GM12873 (cell line): Measurements from ENCODE around the gene TTN.

Experiments used
- CTCF ChIP-seq: IDR thresholded peaks from 2 replicates; pipeline ENCODE4 v1.5.1; 2012; ENCODE audit warnings: low read depth, mild to moderate bottlenecking, moderate library complexity, low read length, control low read depth; ENCODE audit not compliant: insufficient read depth; ENCODE audit errors: missing control alignments

The TTN gene

GRCh38 chr2:178508646-178509045 is 298.6 kb downstream of the TTN start:
- TF ChIP-seq CTCF = no peak

GRCh38 chr2:178506949-178507348 is 300.3 kb downstream of the TTN start:
- TF ChIP-seq CTCF = no peak

GRCh38 chr2:178506524-178506923 is 300.7 kb downstream of the TTN start:
- no peak for TF ChIP-seq CTCF

GRCh38 chr2:178506101-178506500 is 301.1 kb downstream of the TTN start:
- no peak for TF ChIP-seq CTCF

- no peak for TF ChIP-seq CTCF
Measured at GRCh38 chr2:178502751-178503150, 304.5 kb downstream of the TTN start.

GRCh38 chr2:178499640-178500039 is 307.6 kb downstream of the TTN start:
- TF ChIP-seq CTCF = no peak

GRCh38 chr2:178498137-178498536 is 309.1 kb downstream of the TTN start:
- no peak for TF ChIP-seq CTCF

- TF ChIP-seq CTCF = no peak
Measured at GRCh38 chr2:178496049-178496448, 311.2 kb downstream of the TTN start.
